ENCODE data around the gene DLG2. TPM values are rescaled to one million over a fixed set of nuclear protein-coding genes. Genes with fewer than 3 reads are reported as not detected.

DLG2 gene
- total and polyA plus RNA-seq, 9 of the 15 experiments (the other 6 are each of a cell fraction or from before 2014, with no cell fraction given), result 0.52 to 1.6 (median 0.95) TPM

DNA sequence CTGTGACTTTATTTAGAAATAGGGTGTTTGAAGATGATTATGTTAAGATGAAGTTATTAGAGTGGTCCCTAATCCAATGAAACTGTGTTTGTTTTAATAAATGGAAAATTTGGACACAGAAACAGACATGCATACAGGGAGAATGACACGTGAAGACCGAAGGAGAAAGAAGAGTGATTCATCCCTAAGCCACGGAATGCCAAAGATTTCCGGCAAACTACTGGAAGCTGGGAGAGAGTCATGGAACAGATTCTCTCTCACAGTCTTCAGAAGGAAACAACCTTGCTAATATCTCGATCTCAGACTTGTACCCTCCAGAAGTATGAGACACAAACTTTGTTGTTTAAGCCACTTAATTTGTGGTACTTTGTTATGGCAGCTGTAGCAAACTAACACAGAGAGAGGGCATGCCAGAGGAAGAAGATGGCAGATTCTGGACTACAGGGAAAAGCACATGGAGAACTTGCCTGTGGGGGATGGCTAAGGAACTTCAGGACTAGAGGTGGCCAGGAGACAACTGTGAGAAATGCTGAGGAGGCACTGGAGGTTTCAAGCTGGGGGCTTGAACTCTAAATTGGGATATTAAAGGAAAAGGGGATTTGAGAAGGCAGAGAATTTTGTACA is 1607.5 kb downstream of the DLG2 start:
- Histone ChIP-seq H2AFZ (ENCODE audit: low read depth, low read length) (no peak overlapping the region), H3K4me3 (no peak overlapping the region), H3K27me3 (ENCODE audit: control insufficient read depth in 2 of 2, insufficient read depth in 2 of 2, low read length in 2 of 2) (no peaks in the 10 kb centered on the region), H3K9me3 (replicated peaks; ENCODE audit: control insufficient read depth, insufficient read depth, low read depth, low read length) (no peaks in the 10 kb centered on the region), H3K36me3 (ENCODE audit: control insufficient read depth, insufficient read depth, low read length) (no peaks in the 10 kb centered on the region), H3K4me1 (replicated peaks in 1 of 2; ENCODE audit: control insufficient read depth in 2 of 2, insufficient read depth in 2 of 2, low read length in 2 of 2) (no peaks in the 10 kb centered on the region), H4K20me1 (replicated peaks; ENCODE audit: control insufficient read depth, insufficient read depth, low read length) (no peaks in the 10 kb centered on the region), H3K79me2 (ENCODE audit: control insufficient read depth, insufficient read depth, low read length) (no peaks in the 10 kb centered on the region), H3K4me2 (ENCODE audit: insufficient read depth, low read length) (no peak overlapping the region), H3K27ac (ENCODE audit: extremely low read depth, low read depth, low read length) (no peak overlapping the region), H3K9me1 (ENCODE audit: control insufficient read depth, insufficient read depth, low read length) (no peaks in the 10 kb centered on the region), H3K9ac (ENCODE audit: insufficient read depth in 1 of 2, low read depth in 2 of 2, low read length in 2 of 2) (no peak overlapping the region)
- no peak for DNase-seq (ENCODE audit: extremely low read depth in 1 of 4, low spot score in 3 of 4)
- intact Hi-C loops (cut with micrococcal nuclease), result no loop called here
- no peak for FAIRE-seq
- TF ChIP-seq ZNF324 (CRISPR knock-in tag; IDR thresholded peaks at IDR 0.05) (no peak), COPS2 (conservative IDR thresholded peaks at IDR 0.05) (no peak), MXI1 (IDR thresholded peaks at IDR 0.05; ENCODE audit: low read depth, low read length) (no peak), NCOR1 (IDR thresholded peaks at IDR 0.05) (no peak)
- TF ChIP-seq, protein P1, sequence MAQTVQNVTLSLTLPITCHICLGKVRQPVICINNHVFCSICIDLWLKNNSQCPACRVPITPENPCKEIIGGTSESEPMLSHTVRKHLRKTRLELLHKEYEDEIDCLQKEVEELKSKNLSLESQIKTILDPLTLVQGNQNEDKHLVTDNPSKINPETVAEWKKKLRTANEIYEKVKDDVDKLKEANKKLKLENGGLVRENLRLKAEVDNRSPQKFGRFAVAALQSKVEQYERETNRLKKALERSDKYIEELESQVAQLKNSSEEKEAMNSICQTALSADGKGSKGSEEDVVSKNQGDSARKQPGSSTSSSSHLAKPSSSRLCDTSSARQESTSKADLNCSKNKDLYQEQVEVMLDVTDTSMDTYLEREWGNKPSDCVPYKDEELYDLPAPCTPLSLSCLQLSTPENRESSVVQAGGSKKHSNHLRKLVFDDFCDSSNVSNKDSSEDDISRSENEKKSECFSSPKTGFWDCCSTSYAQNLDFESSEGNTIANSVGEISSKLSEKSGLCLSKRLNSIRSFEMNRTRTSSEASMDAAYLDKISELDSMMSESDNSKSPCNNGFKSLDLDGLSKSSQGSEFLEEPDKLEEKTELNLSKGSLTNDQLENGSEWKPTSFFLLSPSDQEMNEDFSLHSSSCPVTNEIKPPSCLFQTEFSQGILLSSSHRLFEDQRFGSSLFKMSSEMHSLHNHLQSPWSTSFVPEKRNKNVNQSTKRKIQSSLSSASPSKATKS (CRISPR knock-in tag; IDR thresholded peaks at IDR 0.05), result no peak
- TF ChIP-seq, protein P2, sequence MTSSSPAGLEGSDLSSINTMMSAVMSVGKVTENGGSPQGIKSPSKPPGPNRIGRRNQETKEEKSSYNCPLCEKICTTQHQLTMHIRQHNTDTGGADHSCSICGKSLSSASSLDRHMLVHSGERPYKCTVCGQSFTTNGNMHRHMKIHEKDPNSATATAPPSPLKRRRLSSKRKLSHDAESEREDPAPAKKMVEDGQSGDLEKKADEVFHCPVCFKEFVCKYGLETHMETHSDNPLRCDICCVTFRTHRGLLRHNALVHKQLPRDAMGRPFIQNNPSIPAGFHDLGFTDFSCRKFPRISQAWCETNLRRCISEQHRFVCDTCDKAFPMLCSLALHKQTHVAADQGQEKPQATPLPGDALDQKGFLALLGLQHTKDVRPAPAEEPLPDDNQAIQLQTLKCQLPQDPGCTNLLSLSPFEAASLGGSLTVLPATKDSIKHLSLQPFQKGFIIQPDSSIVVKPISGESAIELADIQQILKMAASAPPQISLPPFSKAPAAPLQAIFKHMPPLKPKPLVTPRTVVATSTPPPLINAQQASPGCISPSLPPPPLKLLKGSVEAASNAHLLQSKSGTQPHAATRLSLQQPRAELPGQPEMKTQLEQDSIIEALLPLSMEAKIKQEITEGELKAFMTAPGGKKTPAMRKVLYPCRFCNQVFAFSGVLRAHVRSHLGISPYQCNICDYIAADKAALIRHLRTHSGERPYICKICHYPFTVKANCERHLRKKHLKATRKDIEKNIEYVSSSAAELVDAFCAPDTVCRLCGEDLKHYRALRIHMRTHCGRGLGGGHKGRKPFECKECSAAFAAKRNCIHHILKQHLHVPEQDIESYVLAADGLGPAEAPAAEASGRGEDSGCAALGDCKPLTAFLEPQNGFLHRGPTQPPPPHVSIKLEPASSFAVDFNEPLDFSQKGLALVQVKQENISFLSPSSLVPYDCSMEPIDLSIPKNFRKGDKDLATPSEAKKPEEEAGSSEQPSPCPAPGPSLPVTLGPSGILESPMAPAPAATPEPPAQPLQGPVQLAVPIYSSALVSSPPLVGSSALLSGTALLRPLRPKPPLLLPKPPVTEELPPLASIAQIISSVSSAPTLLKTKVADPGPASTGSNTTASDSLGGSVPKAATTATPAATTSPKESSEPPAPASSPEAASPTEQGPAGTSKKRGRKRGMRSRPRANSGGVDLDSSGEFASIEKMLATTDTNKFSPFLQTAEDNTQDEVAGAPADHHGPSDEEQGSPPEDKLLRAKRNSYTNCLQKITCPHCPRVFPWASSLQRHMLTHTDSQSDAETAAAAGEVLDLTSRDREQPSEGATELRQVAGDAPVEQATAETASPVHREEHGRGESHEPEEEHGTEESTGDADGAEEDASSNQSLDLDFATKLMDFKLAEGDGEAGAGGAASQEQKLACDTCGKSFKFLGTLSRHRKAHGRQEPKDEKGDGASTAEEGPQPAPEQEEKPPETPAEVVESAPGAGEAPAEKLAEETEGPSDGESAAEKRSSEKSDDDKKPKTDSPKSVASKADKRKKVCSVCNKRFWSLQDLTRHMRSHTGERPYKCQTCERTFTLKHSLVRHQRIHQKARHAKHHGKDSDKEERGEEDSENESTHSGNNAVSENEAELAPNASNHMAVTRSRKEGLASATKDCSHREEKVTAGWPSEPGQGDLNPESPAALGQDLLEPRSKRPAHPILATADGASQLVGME (CRISPR knock-in tag; IDR thresholded peaks at IDR 0.05), result no peak
- TF ChIP-seq, protein P3, sequence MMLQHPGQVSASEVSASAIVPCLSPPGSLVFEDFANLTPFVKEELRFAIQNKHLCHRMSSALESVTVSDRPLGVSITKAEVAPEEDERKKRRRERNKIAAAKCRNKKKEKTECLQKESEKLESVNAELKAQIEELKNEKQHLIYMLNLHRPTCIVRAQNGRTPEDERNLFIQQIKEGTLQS (IDR thresholded peaks at IDR 0.05), result no peak
- TF ChIP-seq, protein P3 (CRISPR knock-in tag; conservative IDR thresholded peaks at IDR 0.05), result no peak
- WGBS (ENCODE audit: insufficient coverage, low coverage, missing lambda C conversion rate), result 1% methylated on average over 5 of the region's 5 CpGs
- in situ Hi-C loops (cut with MboI), result no loop called here
- no TSS peak for BruUV-seq (replicated peaks)
- CTCF ChIA-PET (ENCODE audit: low intra/inter-chr PET ratio), result no interaction called here
- no peak for ATAC-seq
- POLR2A ChIA-PET, result no interaction called here

Measured in K562 (cell line).